T-helper 1 cell treated with Interleukin-12 subunit alpha and Interleukin-12 subunit beta and Interleukin-4 antibody, amounts not matched to agents 30 μg/mL and 1 μg/mL, for 36 hours (primary cell): ENCODE results near the gene PRKCE.

ENCODE experiments used
- H3K27ac Mint-ChIP-seq: one replicate; pipeline ENCODE4 v1.8.0; 2021; ENCODE audit warnings: mild to moderate bottlenecking, mixed read lengths
- H3K27me3 Mint-ChIP-seq: one replicate; pipeline ENCODE4 v1.8.0; 2021; ENCODE audit warnings: low read depth, mixed read lengths
- H3K36me3 Mint-ChIP-seq: one replicate; pipeline ENCODE4 v1.8.0; 2021; ENCODE audit warnings: low read depth, mixed read lengths
- H3K4me1 Mint-ChIP-seq: one replicate; pipeline ENCODE4 v1.8.0; 2021; ENCODE audit warnings: low read depth, mixed read lengths
- H3K4me3 Mint-ChIP-seq: one replicate; pipeline ENCODE4 v1.8.0; 2021; ENCODE audit warnings: mild to moderate bottlenecking, moderate library complexity, mixed read lengths
- H3K9me3 Mint-ChIP-seq: one replicate; pipeline ENCODE4 v1.8.0; 2021; ENCODE audit warnings: mixed read lengths

The PRKCE gene

GRCh38 chr2:46226620-46227019 lies 575.1 kb downstream of the PRKCE start:
- Mint-ChIP-seq H3K4me1 (peaks cover 30% of the 10 kb centered on the region), H3K9me3 (peaks cover 8% of the 10 kb centered on the region), H3K36me3 (peaks cover 2% of the 10 kb centered on the region), H3K27ac (no peak overlapping the region), H3K4me3 (no peak overlapping the region), H3K27me3 (peaks cover 39% of the 10 kb centered on the region)

- peaks cover 30% of the 10 kb centered on the region for H3K4me1 Mint-ChIP-seq
- no peak overlapping the region for H3K4me3 Mint-ChIP-seq
- H3K27ac Mint-ChIP-seq, result no peak overlapping the region
- H3K9me3 Mint-ChIP-seq, result peaks cover 8% of the 10 kb centered on the region
- H3K27me3 Mint-ChIP-seq, result peaks cover 35% of the 10 kb centered on the region
- H3K36me3 Mint-ChIP-seq, result peaks cover 2% of the 10 kb centered on the region
Measured at GRCh38 chr2:46227022-46227421, 575.5 kb downstream of the PRKCE start.

- H3K27me3 Mint-ChIP-seq, result peaks cover 31% of the 10 kb centered on the region
- H3K27ac Mint-ChIP-seq, result no peak overlapping the region
- peaks cover 2% of the 10 kb centered on the region for H3K36me3 Mint-ChIP-seq
- H3K9me3 Mint-ChIP-seq, result peaks cover 4% of the 10 kb centered on the region
- no peak overlapping the region for H3K4me3 Mint-ChIP-seq
- H3K4me1 Mint-ChIP-seq, result peaks cover 30% of the 10 kb centered on the region
Measured at GRCh38 chr2:46227674-46228289, 576.3 kb downstream of the PRKCE start.

- no peaks in the 10 kb centered on the region for H3K9me3 Mint-ChIP-seq
- H3K36me3 Mint-ChIP-seq, result no peaks in the 10 kb centered on the region
- H3K4me1 Mint-ChIP-seq, result peaks cover 22% of the 10 kb centered on the region
- H3K4me3 Mint-ChIP-seq, result peak overlapping the region; percentile 67
- H3K27me3 Mint-ChIP-seq, result peaks cover 21% of the 10 kb centered on the region
- peak overlapping the region; percentile 91 for H3K27ac Mint-ChIP-seq
Measured at GRCh38 chr2:46229134-46230063, 577.9 kb downstream of the PRKCE start.

- peaks cover 15% of the 10 kb centered on the region for H3K4me1 Mint-ChIP-seq
- H3K27me3 Mint-ChIP-seq, result peaks cover 17% of the 10 kb centered on the region
- no peaks in the 10 kb centered on the region for H3K36me3 Mint-ChIP-seq
- peak overlapping the region; percentile 91 for H3K27ac Mint-ChIP-seq
- H3K9me3 Mint-ChIP-seq, result no peaks in the 10 kb centered on the region
- no peak overlapping the region for H3K4me3 Mint-ChIP-seq
Measured at GRCh38 chr2:46230115-46230571, 578.7 kb downstream of the PRKCE start.

GRCh38 chr2:46230677-46231425 lies 579.4 kb downstream of the PRKCE start:
- H3K27me3 Mint-ChIP-seq, result peaks cover 12% of the 10 kb centered on the region
- no peaks in the 10 kb centered on the region for H3K36me3 Mint-ChIP-seq
- no peak overlapping the region for H3K4me3 Mint-ChIP-seq
- no peaks in the 10 kb centered on the region for H3K9me3 Mint-ChIP-seq
- no peak overlapping the region for H3K27ac Mint-ChIP-seq
- H3K4me1 Mint-ChIP-seq, result peaks cover 16% of the 10 kb centered on the region

- H3K9me3 Mint-ChIP-seq, result no peaks in the 10 kb centered on the region
- no peaks in the 10 kb centered on the region for H3K36me3 Mint-ChIP-seq
- peaks cover 23% of the 10 kb centered on the region for H3K4me1 Mint-ChIP-seq
- no peak overlapping the region for H3K27ac Mint-ChIP-seq
- peaks cover 5% of the 10 kb centered on the region for H3K27me3 Mint-ChIP-seq
- H3K4me3 Mint-ChIP-seq, result no peak overlapping the region
Measured at GRCh38 chr2:46231721-46232120, 580.2 kb downstream of the PRKCE start.

- Mint-ChIP-seq H3K4me1 (peaks cover 33% of the 10 kb centered on the region), H3K27ac (no peak overlapping the region), H3K9me3 (no peaks in the 10 kb centered on the region), H3K27me3 (no peaks in the 10 kb centered on the region), H3K36me3 (no peaks in the 10 kb centered on the region), H3K4me3 (no peak overlapping the region)
Measured at GRCh38 chr2:46232860-46233259, 581.4 kb downstream of the PRKCE start.

- H3K36me3 Mint-ChIP-seq, result peaks cover 3% of the 10 kb centered on the region
- no peaks in the 10 kb centered on the region for H3K27me3 Mint-ChIP-seq
Measured at GRCh38 chr2:46236006-46236875, 584.8 kb downstream of the PRKCE start.

GRCh38 chr2:46236876-46237859 lies 585.7 kb downstream of the PRKCE start:
- H3K27ac Mint-ChIP-seq, result no peak overlapping the region
- H3K27me3 Mint-ChIP-seq, result no peaks in the 10 kb centered on the region
- H3K36me3 Mint-ChIP-seq, result peaks cover 3% of the 10 kb centered on the region
- H3K4me3 Mint-ChIP-seq, result no peak overlapping the region
- H3K9me3 Mint-ChIP-seq, result no peaks in the 10 kb centered on the region
- peaks cover 46% of the 10 kb centered on the region for H3K4me1 Mint-ChIP-seq

More at GRCh38 chr2:46236006-46236875, 584.8 kb downstream of the PRKCE start:
- Mint-ChIP-seq H3K27ac (peak overlapping the region; percentile 32), H3K4me1 (peaks cover 44% of the 10 kb centered on the region), H3K4me3 (no peak overlapping the region), H3K9me3 (no peaks in the 10 kb centered on the region)
